Globus pallidus (tissue), 1 donor: Measurements from ENCODE around the gene CPB2.

Experiments
- DNase-seq: peaks from one replicate; pipeline ENCODE4 v3.0.0-alpha.2; 2015; ENCODE audit warnings: low spot score

CPB2 gene, protein sequence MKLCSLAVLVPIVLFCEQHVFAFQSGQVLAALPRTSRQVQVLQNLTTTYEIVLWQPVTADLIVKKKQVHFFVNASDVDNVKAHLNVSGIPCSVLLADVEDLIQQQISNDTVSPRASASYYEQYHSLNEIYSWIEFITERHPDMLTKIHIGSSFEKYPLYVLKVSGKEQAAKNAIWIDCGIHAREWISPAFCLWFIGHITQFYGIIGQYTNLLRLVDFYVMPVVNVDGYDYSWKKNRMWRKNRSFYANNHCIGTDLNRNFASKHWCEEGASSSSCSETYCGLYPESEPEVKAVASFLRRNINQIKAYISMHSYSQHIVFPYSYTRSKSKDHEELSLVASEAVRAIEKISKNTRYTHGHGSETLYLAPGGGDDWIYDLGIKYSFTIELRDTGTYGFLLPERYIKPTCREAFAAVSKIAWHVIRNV

GRCh38 chr13:46104868-46105267, at the start of gene CPB2:
Gene CPB2, minus strand, starts transcription at chr13:46105033. Its CDS starts 24 bp downstream, at chr13:46105009.
- no peak for DNase-seq

DNA sequence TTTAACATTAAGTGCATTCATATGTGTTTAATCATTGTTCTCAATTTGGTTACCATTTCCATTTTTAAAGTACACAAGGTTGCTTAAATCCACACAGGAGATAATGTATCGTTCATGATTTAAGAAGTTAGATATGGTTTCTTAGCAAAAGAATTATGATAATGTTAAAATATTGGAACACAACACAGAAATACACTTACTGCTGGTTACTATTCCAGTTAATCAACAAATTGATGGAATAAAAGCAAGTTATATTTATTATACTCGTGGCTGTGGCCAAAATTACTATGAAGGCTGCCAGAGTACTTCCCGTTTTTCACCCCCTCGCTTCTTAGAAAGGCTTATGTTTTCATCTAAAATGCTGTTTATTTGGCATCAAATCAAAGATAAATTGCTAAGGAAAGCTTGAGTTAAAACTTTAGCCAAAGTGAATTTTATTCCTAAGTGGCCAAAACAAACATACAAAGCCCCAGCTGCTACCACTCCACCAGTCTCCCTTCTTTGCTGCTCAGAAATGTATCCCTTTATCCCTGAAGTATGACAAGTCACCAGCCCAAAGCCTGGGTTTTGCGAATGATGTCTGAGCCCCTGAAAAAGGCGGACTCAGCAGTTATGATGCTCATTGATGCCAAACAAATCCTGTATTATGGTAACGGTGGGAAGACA, 49.4 kb upstream of the CPB2 start:
- DNase-seq = no peak

GRCh38 chr13:46152627-46153328, 47.9 kb upstream of the CPB2 start:
- no peak for DNase-seq

DNA sequence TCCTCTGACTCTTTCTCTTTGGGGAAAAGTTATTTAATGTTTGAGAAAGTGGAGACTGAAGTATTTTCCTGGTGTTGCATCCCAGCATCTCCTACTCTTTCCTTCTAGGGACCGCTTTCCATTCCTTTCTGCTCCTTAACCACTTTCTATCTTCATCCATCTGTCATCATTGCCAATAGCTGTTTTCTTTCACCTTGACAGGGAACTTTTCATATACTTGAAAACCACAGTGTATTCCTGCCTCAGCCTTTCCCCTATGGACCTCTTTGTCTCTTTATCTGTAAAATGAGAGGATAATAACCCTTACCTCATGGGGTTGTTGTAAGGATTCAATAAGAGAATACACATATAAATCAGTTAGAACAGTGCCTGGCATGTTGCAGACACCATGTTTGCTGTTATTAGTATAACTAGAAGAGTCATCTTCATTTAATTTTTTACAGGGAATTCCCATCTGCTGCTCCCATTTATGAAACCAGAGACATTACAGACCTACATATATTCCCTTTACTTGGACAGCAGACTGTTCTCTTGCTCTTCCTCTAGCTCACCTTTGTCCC, 45.4 kb upstream of the CPB2 start:
- DNase-seq = no peak

DNA sequence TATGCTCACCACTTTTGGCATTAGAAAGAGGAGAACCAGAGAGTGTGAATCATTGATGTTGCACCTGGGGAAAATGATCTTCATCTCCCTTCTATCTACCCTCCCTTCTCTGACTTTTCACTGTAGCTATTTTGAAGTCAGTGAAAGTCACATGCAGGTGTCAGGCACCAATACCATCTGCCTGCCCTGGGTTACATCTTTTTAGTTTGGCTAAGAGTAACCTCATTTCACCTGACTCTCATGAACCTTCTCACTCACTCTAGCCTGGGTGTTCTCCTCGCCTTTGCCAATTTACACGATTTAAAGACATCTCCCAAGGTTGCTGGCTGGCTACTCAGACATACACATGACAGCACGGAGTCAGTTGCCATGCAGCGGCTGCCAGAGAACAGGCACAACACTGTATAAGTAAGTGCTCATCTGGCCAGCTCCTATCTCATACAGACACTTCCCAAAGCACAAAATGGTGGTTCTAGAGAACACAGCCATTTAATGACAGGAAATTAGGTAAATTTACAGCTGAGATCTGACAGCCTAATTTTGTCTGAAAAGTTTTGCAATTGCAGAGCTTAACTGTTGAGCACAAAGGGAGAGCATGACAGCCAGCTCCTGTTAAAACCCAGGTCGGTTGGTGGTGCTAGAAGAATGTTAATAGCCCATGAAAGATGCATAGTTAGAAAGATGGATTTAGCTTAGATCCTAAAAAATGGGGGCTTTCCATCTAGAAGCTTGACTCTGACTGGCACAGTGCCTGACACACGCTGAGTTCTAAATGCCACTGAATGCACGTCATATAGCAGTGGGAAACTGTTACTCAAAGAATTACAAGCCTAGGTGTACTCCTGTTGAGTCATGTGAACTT, 44.7 kb upstream of the CPB2 start:
- no peak for DNase-seq

DNA sequence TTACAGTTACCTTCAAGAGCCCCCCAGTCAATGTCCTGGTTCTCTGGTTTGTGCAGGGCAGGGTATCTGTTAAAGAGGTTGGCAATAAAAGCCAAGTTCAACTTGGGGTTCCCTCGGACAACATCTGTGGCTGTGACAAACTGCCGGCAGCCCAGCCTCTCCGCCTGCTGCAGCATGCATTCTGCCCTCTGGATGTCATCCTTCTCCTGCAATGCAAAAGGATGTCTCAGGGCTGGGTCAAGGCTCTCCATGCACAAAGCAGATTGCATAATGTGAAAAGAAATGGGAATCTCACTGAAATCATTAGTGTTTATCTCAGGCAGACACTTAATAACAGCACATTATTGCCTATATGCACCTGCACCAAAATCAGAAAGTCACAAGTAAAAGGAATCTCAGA, 42.1 kb upstream of the CPB2 start:
- DNase-seq = peak; percentile 70

GRCh38 chr13:46145950-46146349, 41.1 kb upstream of the CPB2 start:
- no peak for DNase-seq

DNA sequence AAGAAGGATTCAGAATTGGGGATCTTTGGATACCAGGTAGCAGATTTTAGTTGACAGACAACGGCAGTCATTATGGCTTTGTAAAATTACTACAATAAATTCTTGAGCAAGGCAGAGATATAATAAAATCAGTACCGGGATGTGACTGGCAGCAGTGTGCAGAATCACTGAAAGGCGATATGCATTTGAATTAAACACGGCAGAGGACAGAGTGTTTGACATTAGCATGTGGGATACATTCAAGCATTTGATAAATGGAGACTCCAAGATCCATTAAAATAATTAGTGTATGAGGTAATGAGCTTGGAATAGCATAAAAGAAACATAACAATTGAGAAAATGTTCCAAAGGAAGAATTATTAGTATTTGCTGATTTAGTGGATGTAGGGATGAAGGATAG, 40.3 kb upstream of the CPB2 start:
- no peak for DNase-seq

DNA sequence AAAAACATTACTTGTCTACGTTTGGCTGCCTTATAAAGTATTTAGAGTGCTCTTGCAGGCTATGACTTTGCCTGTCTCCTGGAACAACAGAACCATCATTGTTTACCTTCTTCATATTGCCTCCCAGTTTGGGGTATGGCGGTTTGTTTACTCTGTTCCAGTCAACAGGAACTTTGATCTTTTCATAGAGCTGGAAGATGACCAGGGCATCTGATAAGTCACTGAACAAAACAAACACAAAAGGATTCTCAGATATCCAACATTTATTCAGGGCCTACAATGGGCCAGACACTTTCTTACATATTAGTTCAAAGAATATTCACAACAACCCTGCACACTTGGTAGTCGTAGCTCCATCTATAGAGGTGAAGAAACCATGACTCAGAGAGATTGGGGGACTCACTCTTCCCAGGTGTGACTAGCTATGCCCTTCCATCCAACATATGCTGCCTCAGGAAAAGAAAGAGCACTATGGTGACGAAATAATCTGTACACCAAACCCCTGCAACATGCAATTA, 38.4 kb upstream of the CPB2 start:
- DNase-seq = no peak

DNA sequence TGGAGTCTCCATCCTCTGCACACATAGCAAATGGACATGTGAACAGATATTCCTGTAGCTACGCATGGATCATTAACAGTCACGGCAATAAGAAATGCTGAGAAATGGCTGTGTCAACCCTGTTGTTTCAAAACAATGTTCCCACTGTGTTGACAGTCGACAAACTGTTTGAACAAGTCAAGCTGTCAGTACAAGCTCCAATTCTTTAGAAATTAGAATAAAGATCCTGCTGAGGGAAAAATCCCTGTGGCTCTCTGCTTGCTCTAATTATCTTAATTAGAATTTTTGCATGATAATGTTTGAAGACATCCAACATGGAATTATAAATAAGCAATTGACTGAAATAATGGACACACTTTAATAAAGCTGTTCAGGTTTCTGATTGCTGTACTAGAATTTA, 37.9 kb upstream of the CPB2 start:
- no peak for DNase-seq

- no peak for DNase-seq
Measured at GRCh38 chr13:46140044-46140443, 35.2 kb upstream of the CPB2 start.

- no peak for DNase-seq
Measured at GRCh38 chr13:46137627-46138317, 32.9 kb upstream of the CPB2 start.

GRCh38 chr13:46136688-46137087, 31.9 kb upstream of the CPB2 start:
- DNase-seq = no peak

GRCh38 chr13:46134961-46135522, 30.2 kb upstream of the CPB2 start:
- DNase-seq = no peak

GRCh38 chr13:46134494-46134893, 29.7 kb upstream of the CPB2 start:
- DNase-seq = no peak

GRCh38 chr13:46132109-46132508, 27.3 kb upstream of the CPB2 start:
- DNase-seq = no peak

DNA sequence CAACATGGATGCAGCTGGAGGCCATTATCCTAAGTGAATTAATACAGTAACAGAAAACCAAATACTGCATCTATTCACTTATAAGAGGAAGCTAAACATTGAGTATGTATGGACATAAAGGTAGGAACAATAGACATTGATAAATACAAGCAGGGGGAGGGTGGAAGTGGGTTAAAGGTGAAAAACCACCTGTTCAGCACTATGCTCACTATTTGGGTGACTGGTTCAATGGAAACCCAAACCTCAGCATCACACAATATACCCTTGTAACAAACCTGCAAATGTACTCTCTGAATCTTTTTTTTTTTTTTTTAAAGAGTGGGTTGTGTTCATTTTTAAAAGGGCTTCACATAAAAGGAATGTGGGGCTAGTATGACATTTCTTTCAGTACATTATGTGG, 26.9 kb upstream of the CPB2 start:
- no peak for DNase-seq

GRCh38 chr13:46129955-46130618, 25.3 kb upstream of the CPB2 start:
- no peak for DNase-seq

DNA sequence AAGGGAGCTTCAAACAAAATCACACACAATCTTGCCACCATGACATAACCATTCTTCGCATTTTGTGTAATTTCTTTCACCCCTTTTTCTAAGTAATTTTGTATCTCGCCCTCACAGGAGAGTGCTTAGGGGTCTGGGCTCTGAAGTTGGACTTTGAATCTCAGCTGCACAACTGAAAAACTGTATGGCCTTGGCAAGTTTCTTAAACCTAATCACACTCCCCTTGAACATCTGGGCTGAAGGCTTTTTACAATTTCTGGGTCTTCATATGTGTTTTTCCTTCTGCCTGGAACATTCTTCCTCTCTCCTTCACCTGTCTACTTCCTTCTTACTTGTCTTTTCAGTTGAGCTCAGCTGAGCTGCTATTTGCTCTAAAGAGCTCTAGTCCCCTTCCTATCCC, 24.3 kb upstream of the CPB2 start:
- no peak for DNase-seq
